Muscle of leg (tissue), 11 donors: ENCODE results near the gene MXD1. TPM values are rescaled to one million over a fixed set of nuclear protein-coding genes. Genes with fewer than 3 reads are reported as not detected.

Source experiments
- DNase-seq: peaks from one replicate; pipeline ENCODE4 v3.0.0; 2013
- H3K27ac ChIP-seq: one replicate; pipeline ENCODE4 v1.5.1; 2013; ENCODE audit warnings: mild to moderate bottlenecking, low read length, control low read depth
- H3K27me3 ChIP-seq: one replicate; pipeline ENCODE4 v1.6.1; 2013; ENCODE audit warnings: low read length; ENCODE audit not compliant: control insufficient read depth, insufficient read depth
- H3K36me3 ChIP-seq: one replicate; pipeline ENCODE4 v1.6.1; 2013; ENCODE audit warnings: low read length; ENCODE audit not compliant: control insufficient read depth, insufficient read depth
- H3K4me1 ChIP-seq: one replicate; pipeline ENCODE4 v1.6.1; 2013; ENCODE audit warnings: low read length; ENCODE audit not compliant: control insufficient read depth, insufficient read depth
- H3K4me3 ChIP-seq: one replicate; pipeline ENCODE4 v1.5.1; 2013; ENCODE audit warnings: low read length, control low read depth
- H3K9me3 ChIP-seq: replicated peaks from 2 replicates; pipeline ENCODE4 v1.6.1; 2013; ENCODE audit warnings: low read depth, low read length; ENCODE audit not compliant: control insufficient read depth
- WGBS: methylation state at CpG from one replicate; pipeline ENCODE4 v1.1.5; 2013; ENCODE audit warnings: missing lambda C conversion rate; ENCODE audit not compliant: insufficient coverage; 5-methylcytosine and 5-hydroxymethylcytosine counted together
- polyA plus RNA-seq, 8 donors: library from polyadenylated mRNA; unstranded; fragments of 120-200 nt; gene quantifications; one replicate each; pipeline versions ENCODE4 v1.2.1 to v1.2.3, GENCODE V29; 2013; ENCODE audit warnings: inconsistent platforms in 1 of 8, low replicate concordance in 1 of 8; ENCODE audit not compliant: insufficient read length in 8 of 8, insufficient read depth in 1 of 8
- total RNA-seq: library from RNA; stranded (reverse); fragments of 120-200 nt; gene quantifications from one replicate; pipeline ENCODE4 v1.2.4, GENCODE V29; 2013

MXD1 gene
- total and polyA plus RNA-seq, 9 donors = 2.7 to 7.2 (median 4.6) TPM

GRCh38 chr2:69964353-69964841, 49.5 kb downstream of the MXD1 start:
- H3K27me3 ChIP-seq = no peaks in the 10 kb centered on the region
- no peaks in the 10 kb centered on the region for H3K9me3 ChIP-seq
- DNase-seq = no peak
- H3K27ac ChIP-seq = no peak overlapping the region
- H3K36me3 ChIP-seq = no peaks in the 10 kb centered on the region
- H3K4me1 ChIP-seq = no peaks in the 10 kb centered on the region
- 84% methylated on average over 4 of the region's 7 CpGs for WGBS
- no peak overlapping the region for H3K4me3 ChIP-seq

DNA sequence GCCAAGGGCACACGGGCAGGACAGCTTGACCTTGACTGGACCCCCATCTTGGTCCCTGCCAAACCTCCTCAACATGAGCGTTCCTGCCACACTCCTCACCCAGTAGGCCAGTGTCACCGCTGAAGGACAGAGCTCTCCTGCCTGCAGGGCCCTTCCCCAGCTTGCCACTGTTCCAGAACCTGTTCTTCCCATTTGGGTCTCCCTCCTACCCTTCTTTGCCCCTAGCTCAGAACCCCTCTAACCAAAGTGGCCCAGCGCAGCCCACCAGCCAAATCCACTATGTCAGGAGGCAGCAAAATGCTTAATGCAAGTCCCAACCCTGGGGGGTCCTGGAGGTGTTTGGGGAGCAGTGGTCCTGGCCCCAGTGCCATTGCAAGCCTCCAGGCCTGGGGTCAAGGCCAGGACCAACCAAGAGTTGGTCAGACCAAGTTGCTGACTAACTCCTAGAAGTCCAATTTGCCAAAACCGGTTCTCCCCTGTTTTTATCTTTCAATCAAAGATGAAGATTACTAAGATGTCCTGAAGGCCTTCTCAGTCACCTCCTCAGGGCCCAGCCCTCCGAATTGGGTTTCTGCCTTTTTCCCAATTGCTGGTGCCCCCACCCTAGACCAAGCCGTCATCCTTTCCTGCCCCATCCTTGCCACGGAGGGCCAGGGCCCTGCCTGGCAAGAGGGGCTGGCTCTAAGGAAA, 51.0 kb downstream of the MXD1 start:
- no peak overlapping the region for H3K27ac ChIP-seq
- DNase-seq = no peak
- H3K27me3 ChIP-seq = no peaks in the 10 kb centered on the region
- 95% methylated on average over 7 of the region's 8 CpGs for WGBS
- no peaks in the 10 kb centered on the region for H3K9me3 ChIP-seq
- no peaks in the 10 kb centered on the region for H3K4me1 ChIP-seq
- no peaks in the 10 kb centered on the region for H3K36me3 ChIP-seq
- H3K4me3 ChIP-seq = no peak overlapping the region

GRCh38 chr2:69966496-69966895, 51.6 kb downstream of the MXD1 start:
- no peak for DNase-seq
- no CpG with 5 or more reads among the region's 2 CpGs for WGBS
- Histone ChIP-seq H3K9me3 (no peaks in the 10 kb centered on the region), H3K36me3 (no peaks in the 10 kb centered on the region), H3K27me3 (no peaks in the 10 kb centered on the region), H3K4me1 (no peaks in the 10 kb centered on the region), H3K4me3 (no peak overlapping the region), H3K27ac (no peak overlapping the region)

- H3K4me3 ChIP-seq = no peak overlapping the region
- no peaks in the 10 kb centered on the region for H3K27me3 ChIP-seq
- no peaks in the 10 kb centered on the region for H3K9me3 ChIP-seq
- H3K4me1 ChIP-seq = no peaks in the 10 kb centered on the region
- H3K27ac ChIP-seq = no peak overlapping the region
- H3K36me3 ChIP-seq = no peaks in the 10 kb centered on the region
- 79% methylated on average over 10 of the region's 10 CpGs for WGBS
- no peak for DNase-seq
Observed at GRCh38 chr2:69968609-69969008, 53.7 kb downstream of the MXD1 start.

DNA sequence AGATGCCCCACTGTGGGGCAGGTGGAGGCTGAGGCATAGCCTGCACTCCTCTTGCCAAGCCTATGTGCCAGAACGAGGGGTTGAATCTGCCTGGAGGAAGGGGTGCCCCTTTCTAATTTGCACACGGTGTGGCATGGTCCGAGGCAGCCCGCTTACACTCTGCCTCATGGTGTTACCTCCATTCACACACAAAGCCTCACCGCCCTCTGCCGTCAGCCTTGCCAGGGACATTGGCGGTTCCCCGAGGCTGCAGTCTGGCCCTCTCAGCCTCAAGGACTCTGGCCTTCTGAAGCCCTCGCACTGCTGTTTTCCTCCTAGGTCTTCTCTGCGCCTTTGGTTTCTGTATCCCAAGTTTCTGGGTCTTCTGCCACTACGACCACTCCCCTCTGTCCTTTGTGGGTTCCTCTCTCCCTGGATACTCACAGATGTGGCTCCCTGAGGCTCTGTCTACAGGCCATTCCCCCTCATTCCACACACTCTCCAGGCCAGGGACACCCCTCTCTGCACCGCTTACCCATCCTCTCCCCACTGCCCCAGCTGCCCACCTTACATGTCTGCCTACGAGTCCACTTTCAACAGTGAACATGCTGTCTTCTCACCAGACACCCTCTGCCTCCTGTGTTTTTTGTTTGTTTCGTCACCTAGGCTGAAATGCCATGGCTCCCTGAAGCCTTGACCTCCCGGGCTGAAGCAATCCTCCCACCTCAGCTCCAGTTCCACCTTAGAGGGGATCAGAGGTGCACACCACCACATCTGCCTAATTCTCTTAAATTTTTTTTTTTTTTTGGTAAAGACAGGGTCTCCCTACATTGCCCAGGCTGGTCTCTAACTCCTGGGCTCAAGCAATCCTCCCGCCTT, 54.4 kb downstream of the MXD1 start:
- Histone ChIP-seq H3K9me3 (no peaks in the 10 kb centered on the region), H3K36me3 (no peaks in the 10 kb centered on the region), H3K27me3 (no peaks in the 10 kb centered on the region), H3K27ac (no peak overlapping the region), H3K4me3 (no peak overlapping the region), H3K4me1 (no peaks in the 10 kb centered on the region)
- DNase-seq = no peak
- 84% methylated on average over 15 of the region's 16 CpGs for WGBS

DNA sequence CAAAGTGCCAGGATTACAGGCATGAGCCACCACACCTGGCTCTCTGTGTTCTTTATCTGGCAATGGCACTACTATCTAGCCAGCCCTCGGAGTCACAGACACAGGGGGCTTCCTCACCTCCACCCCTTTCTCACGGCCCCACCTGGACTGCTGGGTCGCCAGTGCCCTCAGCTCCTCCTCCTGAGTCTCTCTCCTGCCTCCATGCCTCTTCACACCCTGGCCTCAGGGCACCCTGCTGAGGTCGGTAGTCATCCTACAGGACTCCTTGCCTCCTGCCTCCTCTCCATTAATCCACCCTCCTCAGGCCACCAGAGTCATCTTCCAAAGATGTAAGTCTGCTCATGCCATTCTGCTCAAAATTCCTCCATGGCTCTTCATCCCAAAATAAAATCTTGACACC, 55.1 kb downstream of the MXD1 start:
- DNase-seq = no peak
- no peaks in the 10 kb centered on the region for H3K9me3 ChIP-seq
- no peak overlapping the region for H3K4me3 ChIP-seq
- H3K4me1 ChIP-seq = no peaks in the 10 kb centered on the region
- no peaks in the 10 kb centered on the region for H3K36me3 ChIP-seq
- no peak overlapping the region for H3K27ac ChIP-seq
- 63% methylated on average over 4 of the region's 4 CpGs for WGBS
- H3K27me3 ChIP-seq = no peaks in the 10 kb centered on the region

DNA sequence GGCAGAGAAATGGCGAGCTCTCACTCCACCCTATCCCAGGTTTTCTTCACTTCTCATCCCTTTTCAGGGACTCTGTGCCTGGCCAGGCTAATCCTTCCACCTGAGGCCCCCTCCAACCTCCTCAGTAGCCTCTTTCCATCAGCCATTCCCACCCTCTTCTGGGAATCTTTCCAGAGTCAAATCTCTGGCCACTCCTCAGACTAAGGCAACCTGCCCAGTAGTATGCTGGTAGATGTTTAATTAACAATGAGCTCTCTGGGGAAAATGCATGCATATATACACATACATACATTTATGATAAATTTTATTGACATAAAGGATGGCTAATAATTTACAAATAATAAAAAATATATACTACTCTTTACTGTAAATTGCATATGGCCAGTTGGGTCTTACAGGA, 57.9 kb downstream of the MXD1 start:
- no peak for DNase-seq
- no peaks in the 10 kb centered on the region for H3K27me3 ChIP-seq
- 38% methylated on average over 1 of the region's 1 CpG for WGBS

DNA sequence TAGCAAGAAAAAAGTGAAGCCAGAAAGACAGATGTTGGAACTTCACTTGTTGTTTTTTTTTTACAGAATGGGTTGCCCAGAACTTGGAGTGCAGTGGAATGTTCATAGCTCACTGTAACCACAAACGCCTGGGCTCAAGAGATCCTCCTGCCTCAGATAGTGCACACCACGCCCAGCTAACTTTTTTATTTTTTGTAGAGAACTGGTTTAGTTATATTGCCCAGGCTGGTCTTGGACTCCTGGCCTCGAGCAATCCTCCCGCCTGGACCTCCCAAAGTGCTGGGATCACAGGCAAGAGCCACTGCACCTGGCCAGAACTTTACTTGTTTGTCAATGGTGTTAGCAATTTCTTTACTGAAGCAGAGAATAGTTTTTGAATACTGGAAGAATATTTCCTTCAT, 58.4 kb downstream of the MXD1 start:
- Histone ChIP-seq H3K27me3 (no peaks in the 10 kb centered on the region), H3K4me1 (no peaks in the 10 kb centered on the region), H3K9me3 (no peaks in the 10 kb centered on the region), H3K27ac (no peak overlapping the region), H3K4me3 (no peak overlapping the region), H3K36me3 (no peaks in the 10 kb centered on the region)
- DNase-seq = no peak
- WGBS = no CpG with 5 or more reads among the region's 4 CpGs

More for the DNA sequence above, 57.9 kb downstream of the MXD1 start:
- H3K4me1 ChIP-seq = no peaks in the 10 kb centered on the region
- no peaks in the 10 kb centered on the region for H3K36me3 ChIP-seq
- H3K9me3 ChIP-seq = no peaks in the 10 kb centered on the region
- H3K27ac ChIP-seq = no peak overlapping the region
- H3K4me3 ChIP-seq = no peak overlapping the region

- Histone ChIP-seq H3K36me3 (no peaks in the 10 kb centered on the region), H3K4me1 (no peaks in the 10 kb centered on the region), H3K27me3 (no peaks in the 10 kb centered on the region), H3K9me3 (no peaks in the 10 kb centered on the region), H3K4me3 (no peak overlapping the region), H3K27ac (no peak overlapping the region)
- 73% methylated on average over 6 of the region's 12 CpGs for WGBS
- DNase-seq = no peak
Observed at GRCh38 chr2:69975136-69975852, 60.4 kb downstream of the MXD1 start.
